Measurements from ENCODE around the gene FCN2.

Gene FCN2

DNA sequence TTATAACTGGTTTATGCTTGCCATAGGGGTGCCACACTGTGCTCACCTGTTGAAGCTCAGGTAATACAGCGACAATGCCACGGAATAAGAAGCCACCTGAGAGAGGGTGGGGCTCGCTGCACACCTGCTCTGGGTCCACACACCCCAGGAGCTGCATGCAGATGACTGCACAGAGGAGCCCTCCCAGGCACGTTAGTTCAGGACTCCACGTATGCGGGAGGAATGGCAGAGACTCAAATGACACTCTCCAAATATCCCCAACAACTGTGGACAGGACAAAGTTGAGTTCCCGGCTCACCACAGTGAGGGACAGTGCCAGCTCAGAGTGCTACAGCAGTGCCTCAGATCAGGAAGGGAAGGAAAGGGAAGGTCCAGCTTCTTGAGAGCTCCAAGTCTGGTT is 42.9 kb downstream of the FCN2 start:
- no peak for DNase-seq (ENCODE audit: low read depth, low spot score)
- whole genome bisulfite sequencing (ENCODE audit: insufficient coverage, insufficient read length): no CpG with 5 or more reads among the region's 7 CpGs
- no peak overlapping the region for H3K27ac ChIP-seq (ENCODE audit: low read length)

GRCh38 chr9:134925011-134925511 is 44.5 kb downstream of the FCN2 start:
- no peaks in the 10 kb centered on the region for H3K36me3 ChIP-seq (ENCODE audit: control insufficient read depth, insufficient read depth, low read length)
- WGBS (ENCODE audit: insufficient coverage, insufficient read length): no CpG with 5 or more reads among the region's 7 CpGs
- no peak for DNase-seq (ENCODE audit: low read depth, low spot score)
- H3K27ac ChIP-seq (ENCODE audit: low read length): no peak overlapping the region
- H3K4me3 ChIP-seq (ENCODE audit: low read length): no peak overlapping the region
- no peaks in the 10 kb centered on the region for H3K9me3 ChIP-seq (ENCODE audit: control insufficient read depth, insufficient read depth, low read length)
- H3K27me3 ChIP-seq (ENCODE audit: control insufficient read depth, insufficient read depth, low read length): no peaks in the 10 kb centered on the region
- no peaks in the 10 kb centered on the region for H3K4me1 ChIP-seq (ENCODE audit: control insufficient read depth, insufficient read depth, low read length)

More for the DNA sequence above, 42.9 kb downstream of the FCN2 start:
- H3K4me3 ChIP-seq (ENCODE audit: low read length): no peak overlapping the region
- H3K27me3 ChIP-seq (ENCODE audit: control insufficient read depth, insufficient read depth, low read length): no peaks in the 10 kb centered on the region
- no peaks in the 10 kb centered on the region for H3K36me3 ChIP-seq (ENCODE audit: control insufficient read depth, insufficient read depth, low read length)
- no peaks in the 10 kb centered on the region for H3K4me1 ChIP-seq (ENCODE audit: control insufficient read depth, insufficient read depth, low read length)
- no peaks in the 10 kb centered on the region for H3K9me3 ChIP-seq (ENCODE audit: control insufficient read depth, insufficient read depth, low read length)

- Histone ChIP-seq H3K27me3 (ENCODE audit: control insufficient read depth, insufficient read depth, low read length) (no peaks in the 10 kb centered on the region), H3K4me1 (ENCODE audit: control insufficient read depth, insufficient read depth, low read length) (no peaks in the 10 kb centered on the region), H3K4me3 (ENCODE audit: low read length) (no peak overlapping the region), H3K27ac (ENCODE audit: low read length) (no peak overlapping the region), H3K36me3 (ENCODE audit: control insufficient read depth, insufficient read depth, low read length) (no peaks in the 10 kb centered on the region), H3K9me3 (ENCODE audit: control insufficient read depth, insufficient read depth, low read length) (no peaks in the 10 kb centered on the region)
- no peak for DNase-seq (ENCODE audit: low read depth, low spot score)
- no CpG with 5 or more reads among the region's 15 CpGs for WGBS (ENCODE audit: insufficient coverage, insufficient read length)
Observed at GRCh38 chr9:134928436-134929192, 48.0 kb downstream of the FCN2 start.

DNA sequence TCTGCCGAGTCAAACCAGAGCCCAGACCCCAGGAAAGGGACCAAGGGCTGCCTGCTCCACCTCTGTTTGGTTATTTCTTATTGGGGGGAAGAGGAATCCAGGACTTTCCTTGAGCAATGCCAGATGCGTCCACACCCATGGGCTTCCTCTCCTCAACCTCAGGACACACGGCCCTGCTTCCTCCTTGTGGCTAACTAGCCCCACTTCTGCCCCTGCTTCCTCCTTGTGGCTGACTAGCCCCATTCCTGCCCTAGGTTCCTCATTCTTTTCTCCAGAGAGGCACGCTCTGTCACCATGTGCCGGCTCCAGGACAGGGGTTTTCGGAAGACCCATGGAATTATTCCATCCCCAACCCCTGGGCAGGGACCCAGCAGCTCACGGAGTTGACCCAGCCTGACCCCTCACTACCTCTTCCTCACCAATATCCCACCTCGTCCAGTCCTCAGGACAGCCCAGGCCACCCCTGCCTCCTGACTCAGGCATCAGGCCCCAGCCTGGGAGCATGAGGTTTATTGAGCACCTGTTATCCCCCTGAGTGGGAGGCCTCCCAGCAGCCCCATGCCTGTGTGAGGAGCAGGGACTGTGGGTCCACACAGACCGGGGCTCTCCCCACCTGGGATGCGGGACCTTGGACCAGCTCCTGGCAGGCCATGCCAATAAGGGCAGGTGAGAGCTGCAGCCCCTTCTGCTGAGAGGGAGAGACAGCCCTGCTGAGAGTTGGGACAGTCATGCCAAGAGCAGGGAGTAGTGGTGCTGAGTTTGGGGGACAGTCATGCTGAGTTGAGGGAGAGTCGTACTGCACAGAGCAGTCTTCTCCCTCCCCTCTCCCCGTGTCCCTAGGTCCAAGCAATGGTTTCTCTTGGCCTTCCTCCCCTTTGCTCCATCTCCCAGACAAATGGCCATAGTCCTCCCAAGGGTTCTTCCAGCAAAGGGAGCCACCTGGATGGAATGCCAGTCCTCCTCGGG is 48.9 kb downstream of the FCN2 start:
- Histone ChIP-seq H3K36me3 (ENCODE audit: control insufficient read depth, insufficient read depth, low read length) (no peaks in the 10 kb centered on the region), H3K27me3 (ENCODE audit: control insufficient read depth, insufficient read depth, low read length) (no peaks in the 10 kb centered on the region), H3K9me3 (ENCODE audit: control insufficient read depth, insufficient read depth, low read length) (no peaks in the 10 kb centered on the region), H3K4me3 (ENCODE audit: low read length) (no peak overlapping the region), H3K4me1 (ENCODE audit: control insufficient read depth, insufficient read depth, low read length) (no peaks in the 10 kb centered on the region), H3K27ac (ENCODE audit: low read length) (no peak overlapping the region)
- no CpG with 5 or more reads among the region's 13 CpGs for WGBS (ENCODE audit: insufficient coverage, insufficient read length)
- no peak for DNase-seq (ENCODE audit: low read depth, low spot score)

DNA sequence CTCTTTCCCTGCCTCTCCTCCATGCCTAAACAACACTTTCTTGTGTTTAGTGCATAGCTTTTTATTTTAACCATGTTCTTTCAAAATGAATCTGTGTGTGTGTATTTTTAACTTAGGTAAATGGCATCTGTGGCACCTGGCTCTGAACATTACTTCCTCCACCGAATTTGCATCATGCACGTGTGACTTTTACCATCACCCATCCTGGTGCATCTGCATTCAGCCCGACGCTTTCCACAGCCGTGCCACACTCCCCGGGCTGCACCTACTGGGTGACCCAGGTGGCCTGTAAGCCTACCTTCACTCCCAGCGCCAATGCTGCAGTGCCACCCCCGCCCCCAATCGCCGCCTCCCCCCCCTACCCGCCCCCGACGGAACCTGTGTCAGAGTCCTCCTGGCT is 49.8 kb downstream of the FCN2 start:
- no peak overlapping the region for H3K4me3 ChIP-seq (ENCODE audit: low read length)
- H3K9me3 ChIP-seq (ENCODE audit: control insufficient read depth, insufficient read depth, low read length): no peaks in the 10 kb centered on the region
- H3K27me3 ChIP-seq (ENCODE audit: control insufficient read depth, insufficient read depth, low read length): no peaks in the 10 kb centered on the region
- H3K27ac ChIP-seq (ENCODE audit: low read length): no peak overlapping the region
- no peaks in the 10 kb centered on the region for H3K4me1 ChIP-seq (ENCODE audit: control insufficient read depth, insufficient read depth, low read length)
- DNase-seq (ENCODE audit: low read depth, low spot score): no peak
- H3K36me3 ChIP-seq (ENCODE audit: control insufficient read depth, insufficient read depth, low read length): no peaks in the 10 kb centered on the region
- no CpG with 5 or more reads among the region's 13 CpGs for WGBS (ENCODE audit: insufficient coverage, insufficient read length)

GRCh38 chr9:134932171-134932570 is 51.6 kb downstream of the FCN2 start:
- Histone ChIP-seq H3K4me1 (ENCODE audit: control insufficient read depth, insufficient read depth, low read length) (no peaks in the 10 kb centered on the region), H3K36me3 (ENCODE audit: control insufficient read depth, insufficient read depth, low read length) (no peaks in the 10 kb centered on the region), H3K4me3 (ENCODE audit: low read length) (no peak overlapping the region), H3K9me3 (ENCODE audit: control insufficient read depth, insufficient read depth, low read length) (no peaks in the 10 kb centered on the region), H3K27ac (ENCODE audit: low read length) (no peak overlapping the region), H3K27me3 (ENCODE audit: control insufficient read depth, insufficient read depth, low read length) (no peaks in the 10 kb centered on the region)
- DNase-seq (ENCODE audit: low read depth, low spot score): no peak
- WGBS (ENCODE audit: insufficient coverage, insufficient read length): no CpG with 5 or more reads among the region's 12 CpGs

DNA sequence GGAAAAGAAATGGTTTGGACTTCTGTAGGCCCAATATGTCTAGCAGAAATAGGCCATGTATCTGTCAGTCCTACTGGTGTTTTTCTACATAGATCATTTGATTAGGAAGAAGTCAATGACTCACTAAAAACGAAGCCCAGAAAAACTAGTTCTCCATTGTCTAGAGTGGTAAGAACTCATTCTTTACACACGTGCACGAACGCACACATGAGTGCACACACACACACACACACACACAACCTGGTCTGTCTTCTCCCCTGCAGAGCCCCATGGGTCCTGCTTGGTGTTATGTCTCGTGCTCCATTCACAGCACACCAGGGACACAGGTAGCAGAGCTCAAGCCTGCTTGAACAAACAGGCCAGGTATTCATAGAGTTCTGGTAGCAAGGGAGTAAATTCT is 52.0 kb downstream of the FCN2 start:
- Histone ChIP-seq H3K27ac (ENCODE audit: low read length) (no peak overlapping the region), H3K4me3 (ENCODE audit: low read length) (no peak overlapping the region), H3K27me3 (ENCODE audit: control insufficient read depth, insufficient read depth, low read length) (no peaks in the 10 kb centered on the region), H3K4me1 (ENCODE audit: control insufficient read depth, insufficient read depth, low read length) (no peaks in the 10 kb centered on the region), H3K36me3 (ENCODE audit: control insufficient read depth, insufficient read depth, low read length) (no peaks in the 10 kb centered on the region), H3K9me3 (ENCODE audit: control insufficient read depth, insufficient read depth, low read length) (no peaks in the 10 kb centered on the region)
- DNase-seq (ENCODE audit: low read depth, low spot score): no peak
- WGBS (ENCODE audit: insufficient coverage, insufficient read length): no CpG with 5 or more reads among the region's 5 CpGs

DNA sequence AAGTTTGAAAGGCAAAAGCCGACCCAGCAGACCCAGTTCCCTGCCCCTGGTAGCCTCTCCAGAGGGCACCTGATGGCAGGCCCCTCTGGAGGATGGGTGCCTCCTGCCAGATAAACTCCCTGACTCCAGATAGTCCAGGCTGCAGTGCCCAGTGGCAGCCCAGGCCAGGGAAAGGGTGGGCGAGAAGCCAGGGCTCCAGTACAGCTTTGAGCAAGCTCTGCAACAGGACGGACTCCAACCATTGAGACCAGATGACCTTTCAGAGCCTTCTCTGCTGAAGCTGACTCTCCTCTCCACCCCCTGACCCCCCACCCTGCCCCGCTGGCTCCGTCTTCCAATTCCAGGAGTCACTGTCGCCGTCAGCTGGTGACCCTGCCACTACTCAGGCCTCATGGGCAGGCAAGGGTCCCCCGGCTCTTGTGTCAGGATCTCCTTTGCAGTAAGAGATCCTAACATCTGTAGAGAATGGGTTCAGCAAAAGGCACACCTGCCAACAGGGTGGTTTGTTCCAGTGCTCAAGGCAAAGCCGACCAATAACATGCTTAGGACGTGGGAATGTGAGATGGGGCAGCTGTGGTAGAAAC is 52.6 kb downstream of the FCN2 start:
- Histone ChIP-seq H3K27ac (ENCODE audit: low read length) (no peak overlapping the region), H3K4me3 (ENCODE audit: low read length) (no peak overlapping the region)

DNA sequence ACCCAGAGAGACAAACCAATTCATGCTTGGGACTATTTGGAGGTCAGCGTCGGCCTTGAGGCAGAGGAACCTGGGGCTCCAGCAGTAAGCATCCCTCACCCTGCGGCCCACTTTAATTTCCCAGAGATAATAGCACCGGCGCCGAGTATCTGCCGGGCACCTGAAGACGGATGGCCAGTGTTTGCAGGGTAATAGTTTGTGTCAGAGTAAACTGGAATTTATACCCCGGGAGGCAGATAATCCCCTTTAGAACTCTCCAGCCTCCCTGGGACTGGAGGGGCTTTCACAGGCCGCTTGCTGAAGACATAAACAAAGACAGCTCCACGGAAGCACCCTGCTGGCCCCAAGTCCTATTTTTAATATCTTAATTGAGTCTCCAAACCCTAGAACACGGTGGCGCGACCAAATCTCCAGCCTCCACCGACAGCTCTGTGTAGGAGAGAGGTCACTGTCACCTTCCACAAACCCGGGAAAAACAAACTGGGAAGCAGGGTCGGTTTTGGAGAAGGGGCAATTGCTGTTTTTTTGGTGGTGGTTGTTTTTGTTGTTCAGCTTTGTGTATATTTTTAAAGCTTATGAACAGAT is 54.5 kb downstream of the FCN2 start:
- Histone ChIP-seq H3K27ac (ENCODE audit: low read length) (no peak overlapping the region), H3K27me3 (ENCODE audit: control insufficient read depth, insufficient read depth, low read length) (no peaks in the 10 kb centered on the region), H3K9me3 (ENCODE audit: control insufficient read depth, insufficient read depth, low read length) (no peaks in the 10 kb centered on the region), H3K4me1 (ENCODE audit: control insufficient read depth, insufficient read depth, low read length) (no peaks in the 10 kb centered on the region), H3K36me3 (ENCODE audit: control insufficient read depth, insufficient read depth, low read length) (no peaks in the 10 kb centered on the region), H3K4me3 (ENCODE audit: low read length) (no peak overlapping the region)
- DNase-seq (ENCODE audit: low read depth, low spot score): no peak
- WGBS (ENCODE audit: insufficient coverage, insufficient read length): no CpG with 5 or more reads among the region's 17 CpGs

More for the DNA sequence above, 52.6 kb downstream of the FCN2 start:
- H3K9me3 ChIP-seq (ENCODE audit: control insufficient read depth, insufficient read depth, low read length): no peaks in the 10 kb centered on the region
- H3K4me1 ChIP-seq (ENCODE audit: control insufficient read depth, insufficient read depth, low read length): no peaks in the 10 kb centered on the region
- WGBS (ENCODE audit: insufficient coverage, insufficient read length): no CpG with 5 or more reads among the region's 10 CpGs
- no peaks in the 10 kb centered on the region for H3K27me3 ChIP-seq (ENCODE audit: control insufficient read depth, insufficient read depth, low read length)
- no peak for DNase-seq (ENCODE audit: low read depth, low spot score)
- no peaks in the 10 kb centered on the region for H3K36me3 ChIP-seq (ENCODE audit: control insufficient read depth, insufficient read depth, low read length)

All from iPS DF 6.9 (cell line).